ENCODE measurements around the gene GOLGA5.

Gene GOLGA5

DNA sequence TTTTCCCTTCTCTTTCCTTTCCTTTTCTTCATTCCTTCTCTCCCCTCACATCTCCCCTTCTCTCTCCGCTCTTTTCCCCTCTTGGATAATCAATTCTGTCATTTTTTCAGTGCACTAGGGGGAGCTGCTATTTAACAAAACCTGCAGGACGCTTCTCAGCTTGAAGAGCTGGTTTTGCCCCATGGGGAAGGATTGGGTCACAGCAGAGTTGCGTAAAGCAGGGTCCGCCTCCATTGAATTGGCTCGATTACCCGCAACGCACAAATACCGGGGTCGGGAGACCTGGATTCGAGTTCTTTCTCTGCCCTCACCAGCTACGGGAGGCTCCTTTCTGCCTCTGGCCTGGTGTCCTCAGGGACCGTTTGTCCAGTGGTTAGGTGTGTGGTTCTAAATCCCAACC lies 86.7 kb downstream of the GOLGA5 start:
- DNase-seq: no peak

DNA sequence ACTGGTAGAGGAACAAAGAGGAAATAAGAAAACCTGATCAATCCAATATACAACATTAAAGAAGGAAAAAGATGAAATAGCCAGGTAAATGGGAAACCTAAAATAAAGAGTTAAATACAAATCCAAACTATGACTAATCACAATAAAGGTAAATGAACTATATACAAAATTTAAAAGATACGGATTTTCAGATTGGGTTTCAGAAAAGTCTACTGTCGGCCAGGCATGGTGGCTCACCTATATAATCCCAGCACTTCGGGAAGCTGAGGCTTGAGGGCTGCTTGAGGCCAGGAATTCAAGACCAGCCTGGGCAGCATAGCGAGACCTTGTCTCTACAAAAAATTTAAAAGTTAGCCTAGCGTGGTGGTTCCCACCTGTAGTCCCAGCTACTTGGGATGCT lies 89.0 kb downstream of the GOLGA5 start:
- DNase-seq: no peak

DNA sequence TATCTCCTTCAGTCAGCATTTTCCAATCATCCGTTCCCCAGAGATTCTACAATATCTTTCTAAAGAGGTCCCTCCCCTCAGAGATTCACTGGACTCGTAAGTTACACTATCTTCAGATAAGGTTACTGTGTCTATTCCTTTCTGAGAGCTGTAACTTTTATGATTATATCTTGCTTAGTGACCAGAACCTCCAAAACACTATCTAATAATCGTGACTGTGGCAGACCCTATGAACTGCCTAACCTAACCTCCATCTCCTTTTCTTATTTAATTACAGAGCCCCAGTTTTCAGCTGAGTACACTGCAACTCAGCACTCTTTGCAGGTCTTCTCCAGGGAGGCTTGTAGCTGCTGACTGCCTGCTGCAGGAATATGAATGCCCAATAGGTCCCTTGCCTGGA lies 90.3 kb downstream of the GOLGA5 start:
- no peak for DNase-seq

DNA sequence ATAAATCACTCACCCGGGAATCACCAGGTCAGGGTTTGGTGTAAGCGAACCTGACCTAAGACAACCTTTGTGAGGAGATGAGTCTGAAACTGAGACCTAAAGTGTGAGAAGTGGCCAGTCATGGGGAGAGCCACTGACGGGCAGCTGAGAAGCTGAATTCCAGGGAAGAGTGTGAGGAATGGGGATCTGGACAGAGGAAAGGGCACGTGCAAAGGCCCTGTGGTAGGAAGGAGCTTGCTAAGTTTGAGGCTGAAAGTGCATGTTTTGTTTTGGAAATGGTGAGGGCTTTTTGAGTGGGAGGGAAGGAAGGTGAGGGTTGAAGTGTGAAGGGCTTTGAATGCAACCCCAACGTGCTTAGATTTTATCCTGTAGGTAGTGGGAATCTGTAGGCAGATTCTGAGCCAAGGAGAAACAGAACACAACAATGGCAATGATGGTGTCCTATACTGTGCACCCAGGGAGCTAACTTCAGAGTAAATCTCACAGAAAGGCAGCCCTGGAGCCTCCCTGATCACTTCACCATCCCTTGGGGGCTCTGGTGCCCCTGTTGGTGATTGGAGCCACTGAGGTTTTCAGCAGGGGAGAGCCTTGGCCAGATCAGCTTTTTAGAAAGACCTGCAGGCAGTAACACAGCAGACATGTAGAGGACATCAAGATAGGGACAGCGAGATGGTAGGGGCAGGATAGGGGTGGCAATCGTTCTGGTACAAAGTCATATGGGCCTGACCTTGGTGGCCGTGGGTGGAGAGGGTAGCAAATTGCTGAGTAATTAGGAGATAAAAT lies 91.4 kb downstream of the GOLGA5 start:
- DNase-seq: no peak

DNA sequence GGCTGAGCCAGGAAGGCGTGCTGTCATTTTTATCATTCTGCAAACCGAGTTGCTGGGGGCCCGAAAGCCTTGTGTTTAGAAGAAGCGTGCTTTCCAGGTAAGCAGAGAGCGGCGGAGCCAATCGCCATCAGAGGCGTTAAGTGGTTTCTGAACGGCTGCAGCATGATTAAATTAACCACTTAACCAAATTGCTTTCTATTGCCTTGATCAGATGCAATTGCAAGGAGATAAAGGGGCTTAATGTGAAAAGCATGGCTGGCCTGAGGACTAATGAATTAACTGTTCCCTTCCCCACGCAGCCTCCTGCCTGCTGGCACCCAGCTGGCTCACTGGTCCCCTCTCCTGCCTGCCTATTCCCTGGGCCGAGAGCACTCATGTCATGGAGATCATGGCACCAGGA lies 92.2 kb downstream of the GOLGA5 start:
- no peak for DNase-seq

DNA sequence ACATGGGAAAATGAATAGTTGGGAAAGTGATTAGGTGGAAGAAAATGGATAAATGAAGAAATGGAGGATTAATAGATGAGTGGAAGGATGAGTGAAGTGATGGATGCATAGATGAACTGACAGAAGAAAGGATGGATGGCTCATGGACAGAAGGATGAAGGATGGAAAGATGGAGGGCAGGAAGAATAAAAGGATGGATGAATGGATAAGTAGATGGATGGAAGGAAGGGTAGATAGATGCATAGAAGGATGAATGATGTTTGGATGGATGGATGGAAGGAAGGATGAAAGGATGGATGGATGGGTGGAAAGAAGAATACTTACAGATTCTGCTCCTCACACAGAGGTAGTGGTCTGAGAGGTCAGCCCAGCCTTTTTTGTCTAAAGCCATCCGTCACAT lies 93.1 kb downstream of the GOLGA5 start:
- DNase-seq: no peak

DNA sequence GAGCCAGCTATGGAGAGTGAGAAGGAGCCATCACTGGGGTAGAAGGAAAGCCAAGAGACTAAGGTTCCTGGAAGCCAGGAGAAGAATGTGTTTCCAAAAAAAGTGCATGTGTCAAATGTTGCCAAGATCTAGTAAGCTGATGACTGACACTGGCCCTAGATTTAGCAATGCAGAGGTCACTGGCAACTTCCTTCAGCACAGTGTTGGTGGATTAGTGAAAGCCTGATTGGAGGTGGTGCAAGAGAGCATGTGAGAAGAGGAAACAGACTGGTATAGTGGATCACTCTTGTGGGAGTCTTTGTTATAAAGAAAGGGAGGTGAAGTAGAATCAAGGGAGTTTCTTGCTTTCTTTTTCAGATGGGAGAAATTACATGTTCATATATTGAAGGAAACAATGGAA lies 94.8 kb downstream of the GOLGA5 start:
- DNase-seq: no peak

Data from activated effector memory CD4-positive, alpha-beta T cell treated with anti-CD3 and anti-CD28 coated beads, Interleukin-2, amount 50 U/mL, for 16 hours (primary cell).